GM18861 (cell line): ENCODE data around the gene KIAA1328.

Experiments used
- ATAC-seq: cut with Tn5 transposase; IDR thresholded peaks from one replicate; pipeline ENCODE4 v1.9.1; 2021; ENCODE audit not compliant: unreplicated experiment

The KIAA1328 gene

GRCh38 chr18:37188016-37188791 lies 359.3 kb downstream of the KIAA1328 start:
- no peak for ATAC-seq

DNA sequence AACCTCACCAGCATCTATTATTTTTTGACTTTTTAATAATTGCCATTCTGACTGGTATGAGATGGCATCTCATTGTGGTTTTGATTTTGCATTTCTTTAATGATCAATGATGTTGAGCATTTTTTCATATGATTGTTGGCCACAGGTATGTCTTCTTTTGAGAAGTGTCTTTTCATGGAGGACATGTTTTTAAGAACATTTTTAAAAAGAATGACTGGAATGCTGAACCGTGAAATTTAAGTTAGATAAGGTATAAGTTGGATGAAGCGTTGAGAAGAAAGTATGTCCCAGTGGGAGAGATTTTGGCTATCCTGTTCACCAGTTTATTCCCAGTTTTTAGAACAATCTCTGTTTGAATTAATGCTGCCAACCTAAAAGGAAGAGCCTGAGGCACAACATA lies 370.8 kb downstream of the KIAA1328 start:
- ATAC-seq = no peak

- ATAC-seq = no peak
These were observed 378.4 kb downstream of the KIAA1328 start for GRCh38 chr18:37207343-37207742.

DNA sequence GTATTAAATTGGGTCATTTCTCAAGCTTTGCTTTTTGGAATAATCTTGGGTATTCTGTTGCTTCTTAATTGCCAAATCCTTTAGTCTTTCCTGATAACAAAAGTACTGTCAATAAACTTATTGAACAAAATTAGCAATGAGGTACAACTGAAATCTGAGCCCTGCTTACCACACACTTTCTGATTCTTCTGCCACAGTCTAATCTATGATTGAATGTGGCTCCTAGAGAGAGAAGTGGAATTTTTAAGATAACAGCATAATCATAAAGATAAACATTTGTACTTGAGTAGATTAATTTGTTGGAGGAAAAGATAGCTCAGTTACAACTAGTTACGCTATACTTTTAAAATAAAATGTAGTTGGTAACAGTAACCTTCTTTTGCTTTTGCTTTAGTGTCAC lies 381.9 kb downstream of the KIAA1328 start:
- no peak for ATAC-seq

DNA sequence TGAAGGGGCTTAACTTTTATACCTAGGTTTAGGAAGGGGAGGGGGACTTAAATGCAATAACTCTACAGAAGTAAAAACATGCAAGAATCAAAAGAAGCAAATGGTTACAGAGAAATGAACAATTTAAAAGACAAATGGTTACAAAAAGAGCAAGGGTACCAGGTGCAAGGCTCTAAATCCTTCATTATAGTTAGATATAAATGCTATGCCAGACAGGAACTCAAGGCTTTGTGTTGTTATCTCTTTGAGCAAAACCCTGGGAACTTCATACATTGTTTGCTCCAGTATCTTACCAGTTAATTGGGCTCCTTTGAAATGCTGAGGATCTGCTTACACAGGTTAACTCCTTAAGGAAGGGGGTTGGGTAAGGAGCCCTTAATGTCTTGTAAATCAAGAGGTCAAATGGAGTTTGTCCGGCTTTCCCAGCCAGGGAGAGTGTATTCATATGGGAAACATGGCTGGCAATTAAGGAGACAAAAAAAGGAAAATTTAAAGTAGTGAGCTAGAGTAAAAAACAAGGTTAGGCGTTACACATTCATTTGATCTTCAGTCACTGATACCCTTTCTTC lies 389.2 kb downstream of the KIAA1328 start:
- ATAC-seq = no peak

DNA sequence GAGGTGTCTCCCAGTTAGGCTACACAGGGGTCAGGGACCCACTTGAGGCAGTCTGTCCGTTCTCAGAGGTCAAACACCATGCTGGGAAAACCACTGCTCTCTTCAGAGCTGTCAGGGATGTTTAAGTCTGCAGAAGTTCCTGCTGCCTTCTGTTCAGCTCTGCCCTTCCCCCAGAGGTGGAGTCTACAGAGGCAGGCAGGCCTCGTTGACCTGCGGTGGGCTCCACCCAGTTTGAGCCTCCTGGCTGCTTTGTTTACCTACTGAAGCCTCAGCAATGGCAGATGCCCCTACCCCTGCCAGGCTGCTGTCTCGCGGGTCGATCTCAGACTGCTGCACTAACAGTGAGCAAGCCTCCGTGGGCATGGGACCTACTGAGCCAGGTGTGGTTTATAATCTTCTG lies 390.3 kb downstream of the KIAA1328 start:
- ATAC-seq = no peak

DNA sequence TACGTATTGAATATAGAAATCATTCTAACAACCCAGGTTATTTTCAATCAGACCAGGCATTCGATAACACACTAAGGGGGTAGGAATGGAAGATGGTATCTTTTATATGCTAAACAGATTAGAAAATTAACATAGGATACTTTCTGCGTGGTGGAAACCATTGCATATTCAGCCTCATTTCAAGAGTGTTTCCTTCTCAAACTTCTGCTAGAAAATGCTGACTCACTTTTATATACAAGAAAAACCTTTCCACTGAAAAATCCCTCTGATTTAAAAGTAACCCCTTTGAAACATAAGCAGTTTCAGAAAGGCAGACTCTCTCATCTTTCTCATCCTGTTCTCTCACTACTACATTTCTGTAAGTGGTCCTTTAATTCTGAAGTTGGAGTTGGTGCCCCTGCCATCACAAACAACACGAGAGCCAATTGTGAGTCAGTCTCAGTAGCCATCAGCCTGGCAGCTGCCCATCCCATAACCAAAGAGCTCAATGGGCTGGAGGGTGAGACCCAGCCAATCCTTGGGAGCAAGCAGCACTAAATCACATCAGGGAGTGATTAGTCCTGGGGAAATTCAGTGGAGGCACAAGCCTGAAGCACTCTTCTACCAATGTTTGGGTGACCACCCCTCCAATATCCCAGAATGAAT lies 393.5 kb downstream of the KIAA1328 start:
- ATAC-seq = no peak

DNA sequence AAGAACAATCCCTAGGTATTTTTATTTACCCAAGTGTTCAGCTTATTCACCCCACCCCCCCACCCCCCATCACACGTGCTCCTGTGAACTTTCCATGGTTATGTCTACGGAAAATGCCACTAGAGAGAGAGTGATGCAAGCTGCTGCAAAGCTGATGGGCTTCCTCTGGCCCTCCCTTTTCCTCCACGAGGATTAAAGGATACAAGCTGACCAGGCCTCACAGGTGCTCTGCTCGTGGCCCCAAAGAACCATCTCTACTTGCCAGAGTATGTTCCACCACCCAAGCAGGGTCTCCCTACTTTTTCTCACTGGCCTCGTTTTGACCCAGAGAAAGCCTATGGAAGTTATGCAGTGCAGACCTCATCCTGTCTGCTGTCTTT lies 394.1 kb downstream of the KIAA1328 start:
- no peak for ATAC-seq

DNA sequence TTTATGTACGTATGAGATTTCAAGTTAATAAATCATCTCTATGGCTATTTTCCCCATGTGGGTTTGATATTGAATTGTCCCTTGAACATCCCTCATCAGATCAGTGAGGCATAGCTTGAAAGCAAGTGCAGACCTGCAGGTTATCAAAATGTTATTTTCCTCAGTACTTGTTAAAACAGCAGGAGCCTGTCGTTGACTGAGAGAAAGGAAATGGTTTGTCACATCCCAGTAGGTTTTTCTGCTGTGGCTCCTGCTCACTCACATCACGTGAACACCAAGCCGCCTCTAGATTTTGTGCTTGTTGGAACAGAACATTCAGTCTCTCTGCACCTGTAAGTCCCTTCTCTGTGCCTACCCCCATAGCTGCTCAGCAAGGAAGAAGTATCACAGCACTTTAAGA lies 396.4 kb downstream of the KIAA1328 start:
- ATAC-seq = no peak

- no peak for ATAC-seq
These were observed 401.8 kb downstream of the KIAA1328 start for GRCh38 chr18:37230768-37231167.

DNA sequence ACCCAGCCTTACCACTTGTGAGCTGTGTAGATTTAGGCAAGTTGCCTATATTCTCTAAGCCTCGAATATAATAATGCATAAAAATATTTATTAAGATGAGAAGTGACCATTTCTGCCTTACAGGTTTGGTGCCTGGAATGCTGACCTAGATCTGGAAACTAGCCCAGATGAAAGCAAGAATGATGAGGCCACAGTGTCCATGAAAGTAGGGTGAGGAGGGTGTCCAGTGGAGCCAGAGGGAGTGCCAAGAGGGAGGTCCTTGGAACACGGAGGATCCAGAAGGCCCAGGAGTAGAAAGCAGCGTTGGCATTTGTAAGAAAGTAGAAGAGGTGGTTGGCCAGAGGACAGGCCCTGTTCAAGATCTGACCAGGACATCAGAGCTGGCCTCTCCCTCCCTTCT lies 402.3 kb downstream of the KIAA1328 start:
- ATAC-seq = no peak

DNA sequence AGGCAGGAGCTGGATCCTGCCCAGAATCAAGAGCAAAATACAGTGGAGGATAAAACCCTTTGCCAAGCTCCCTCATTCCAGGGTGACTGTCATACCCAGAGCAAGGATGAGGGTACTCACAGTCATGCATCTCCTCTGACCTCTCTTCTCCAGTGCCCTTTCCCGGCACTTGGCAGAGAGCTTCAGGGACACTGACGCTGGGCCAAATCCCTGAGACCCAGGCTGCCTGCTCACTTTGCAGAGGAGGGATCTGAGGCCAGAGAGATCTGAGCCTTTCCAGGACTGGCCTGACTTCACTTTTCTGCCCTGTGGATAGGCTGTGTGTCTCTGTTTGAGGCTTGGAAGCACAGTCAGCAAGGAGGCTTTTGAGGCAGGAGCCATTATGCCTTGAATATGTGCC lies 406.7 kb downstream of the KIAA1328 start:
- ATAC-seq = no peak

GRCh38 chr18:37238282-37239108 lies 409.6 kb downstream of the KIAA1328 start:
- no peak for ATAC-seq

GRCh38 chr18:37242091-37242490 lies 413.2 kb downstream of the KIAA1328 start:
- no peak for ATAC-seq

DNA sequence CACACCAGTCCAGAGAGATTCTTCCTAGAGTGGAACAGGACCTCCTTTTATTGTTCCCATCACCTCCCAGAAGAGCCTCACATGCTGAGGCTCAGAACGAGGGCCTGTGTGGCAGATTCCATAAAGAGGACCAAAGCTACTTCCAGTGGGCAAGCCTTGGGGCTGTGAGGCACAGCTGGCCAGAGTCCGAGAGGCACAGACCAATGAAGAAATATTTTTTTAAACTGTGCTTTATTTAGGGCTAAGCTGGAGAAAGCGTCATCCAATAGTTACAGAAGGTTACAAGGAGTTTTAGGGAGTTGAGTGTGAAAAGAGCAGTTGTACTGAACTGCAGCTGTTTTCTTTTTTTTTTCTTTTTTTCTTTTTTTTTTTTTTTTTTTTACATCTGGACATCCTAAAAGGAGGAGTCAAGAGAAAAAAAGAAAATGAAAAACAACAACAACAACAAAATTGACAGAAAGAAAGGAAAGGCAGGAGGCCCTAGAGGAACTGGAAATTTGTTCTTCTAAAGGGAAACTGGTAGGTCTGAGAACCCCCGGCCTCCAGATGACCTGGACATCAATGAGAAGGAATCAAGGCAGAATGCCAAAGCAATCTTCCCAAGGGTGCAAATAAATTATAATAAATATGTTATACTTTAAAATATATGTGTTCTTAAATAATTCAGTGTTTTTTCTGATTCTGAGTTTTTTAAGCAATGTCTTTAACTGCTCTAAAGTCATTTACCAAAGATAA lies 414.1 kb downstream of the KIAA1328 start:
- ATAC-seq = no peak

DNA sequence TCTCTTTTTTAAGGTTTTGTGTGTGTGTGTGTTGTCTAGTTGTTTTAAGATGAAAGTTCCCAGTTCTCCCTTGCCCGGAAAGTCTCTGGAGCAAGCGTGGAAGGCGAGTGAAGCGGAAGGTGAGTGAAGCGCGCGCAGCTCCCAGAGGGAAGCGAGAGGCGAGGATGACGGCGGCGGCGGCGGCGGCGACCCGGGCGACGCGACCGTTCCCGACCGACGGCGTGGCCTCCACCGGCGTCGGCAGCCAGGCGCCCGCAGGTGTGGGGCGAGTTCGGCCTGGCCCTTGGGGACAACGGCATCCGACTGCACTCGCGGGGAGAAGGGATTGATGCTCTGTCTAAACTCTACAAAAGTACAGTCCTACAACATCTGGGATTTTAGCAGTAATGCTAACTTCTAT lies 414.8 kb downstream of the KIAA1328 start:
- ATAC-seq = no peak

DNA sequence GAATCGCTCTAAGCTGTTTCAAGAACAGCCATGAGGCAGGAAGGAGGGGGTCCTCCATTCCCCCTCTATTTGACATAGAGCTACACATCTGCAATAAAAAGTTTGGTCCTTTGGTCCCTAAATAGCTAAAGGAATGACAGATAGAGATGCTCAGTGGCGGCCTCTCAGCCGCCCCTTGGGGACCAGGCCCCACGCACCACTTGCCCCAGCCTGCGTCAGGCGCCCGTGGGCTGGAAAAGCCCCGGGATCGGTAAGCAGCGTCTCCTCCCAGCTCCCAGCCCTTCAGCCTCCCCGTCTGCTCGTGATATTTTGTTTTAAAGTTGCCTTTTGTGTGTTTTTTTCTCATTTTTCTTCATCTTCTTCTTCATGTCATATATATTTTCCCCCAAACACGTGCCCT lies 415.7 kb downstream of the KIAA1328 start:
- ATAC-seq = no peak

- ATAC-seq = no peak
These were observed 417.9 kb downstream of the KIAA1328 start for GRCh38 chr18:37246779-37247340.

- ATAC-seq = no peak
These were observed 418.7 kb downstream of the KIAA1328 start for GRCh38 chr18:37247497-37248161.

DNA sequence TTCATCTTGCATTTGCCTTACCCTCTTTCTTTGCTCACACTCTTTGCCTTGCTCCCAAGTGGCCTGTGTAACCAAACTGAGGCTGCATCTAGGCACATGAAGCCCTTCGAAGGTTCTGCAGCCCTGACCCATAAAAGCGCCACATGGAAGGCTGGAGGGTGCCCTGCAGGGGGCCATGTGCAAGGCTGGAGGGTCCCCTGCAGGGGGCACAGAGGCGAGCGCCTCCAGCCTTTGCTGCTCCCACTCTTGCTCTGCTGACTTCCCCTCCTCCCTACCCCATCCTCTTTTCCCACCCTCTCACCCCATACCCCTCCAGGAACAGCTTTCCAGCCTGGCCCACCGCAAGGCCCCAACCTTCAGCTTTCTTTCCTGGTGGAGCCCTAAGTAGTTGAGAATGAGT lies 419.4 kb downstream of the KIAA1328 start:
- no peak for ATAC-seq
